ENCODE results near the gene SLC35F1.

The SLC35F1 gene

GRCh38 chr6:118326712-118327111 lies 419.6 kb downstream of the SLC35F1 start:
- no peak for TF ChIP-seq TCF4 (CRISPR knock-in tag; IDR thresholded peaks at IDR 0.05; ENCODE audit: borderline replicate concordance)
- no peak for TF ChIP-seq ESRRG (CRISPR knock-in tag; IDR thresholded peaks at IDR 0.05)
- TF ChIP-seq PPARA (CRISPR knock-in tag; IDR thresholded peaks at IDR 0.05; ENCODE audit: borderline replicate concordance), result no peak
- TF ChIP-seq BACH2 (CRISPR knock-in tag; IDR thresholded peaks at IDR 0.05; ENCODE audit: borderline replicate concordance), result no peak
- no peak for TF ChIP-seq GLIS3 (CRISPR knock-in tag; IDR thresholded peaks at IDR 0.05)
- TF ChIP-seq ZC3H10 (CRISPR knock-in tag; IDR thresholded peaks at IDR 0.05), result no peak
- no peak for TF ChIP-seq ARNTL (CRISPR knock-in tag; IDR thresholded peaks at IDR 0.05; ENCODE audit: borderline replicate concordance, low read depth)
- no peak for TF ChIP-seq CSDC2 (CRISPR knock-in tag; IDR thresholded peaks at IDR 0.05)
- no peak for TF ChIP-seq SNAI2 (CRISPR knock-in tag; IDR thresholded peaks at IDR 0.05)
- TF ChIP-seq ISL1 (CRISPR knock-in tag; IDR thresholded peaks at IDR 0.05), result no peak
- no peak for TF ChIP-seq ZFP3 (CRISPR knock-in tag; IDR thresholded peaks at IDR 0.05)
- TF ChIP-seq CREB5 (CRISPR knock-in tag; IDR thresholded peaks at IDR 0.05; ENCODE audit: low read depth), result no peak
- TF ChIP-seq OSR1 (CRISPR knock-in tag; IDR thresholded peaks at IDR 0.05), result no peak
- no peak for TF ChIP-seq ZNF8 (CRISPR knock-in tag; IDR thresholded peaks at IDR 0.05)
- ATAC-seq, result no peak

GRCh38 chr6:118327237-118327636 lies 420.2 kb downstream of the SLC35F1 start:
- no peak for ATAC-seq
- TF ChIP-seq, protein P1, sequence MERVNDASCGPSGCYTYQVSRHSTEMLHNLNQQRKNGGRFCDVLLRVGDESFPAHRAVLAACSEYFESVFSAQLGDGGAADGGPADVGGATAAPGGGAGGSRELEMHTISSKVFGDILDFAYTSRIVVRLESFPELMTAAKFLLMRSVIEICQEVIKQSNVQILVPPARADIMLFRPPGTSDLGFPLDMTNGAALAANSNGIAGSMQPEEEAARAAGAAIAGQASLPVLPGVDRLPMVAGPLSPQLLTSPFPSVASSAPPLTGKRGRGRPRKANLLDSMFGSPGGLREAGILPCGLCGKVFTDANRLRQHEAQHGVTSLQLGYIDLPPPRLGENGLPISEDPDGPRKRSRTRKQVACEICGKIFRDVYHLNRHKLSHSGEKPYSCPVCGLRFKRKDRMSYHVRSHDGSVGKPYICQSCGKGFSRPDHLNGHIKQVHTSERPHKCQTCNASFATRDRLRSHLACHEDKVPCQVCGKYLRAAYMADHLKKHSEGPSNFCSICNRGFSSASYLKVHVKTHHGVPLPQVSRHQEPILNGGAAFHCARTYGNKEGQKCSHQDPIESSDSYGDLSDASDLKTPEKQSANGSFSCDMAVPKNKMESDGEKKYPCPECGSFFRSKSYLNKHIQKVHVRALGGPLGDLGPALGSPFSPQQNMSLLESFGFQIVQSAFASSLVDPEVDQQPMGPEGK (CRISPR knock-in tag; IDR thresholded peaks at IDR 0.05; ENCODE audit: borderline replicate concordance), result no peak
- TF ChIP-seq, protein P2, sequence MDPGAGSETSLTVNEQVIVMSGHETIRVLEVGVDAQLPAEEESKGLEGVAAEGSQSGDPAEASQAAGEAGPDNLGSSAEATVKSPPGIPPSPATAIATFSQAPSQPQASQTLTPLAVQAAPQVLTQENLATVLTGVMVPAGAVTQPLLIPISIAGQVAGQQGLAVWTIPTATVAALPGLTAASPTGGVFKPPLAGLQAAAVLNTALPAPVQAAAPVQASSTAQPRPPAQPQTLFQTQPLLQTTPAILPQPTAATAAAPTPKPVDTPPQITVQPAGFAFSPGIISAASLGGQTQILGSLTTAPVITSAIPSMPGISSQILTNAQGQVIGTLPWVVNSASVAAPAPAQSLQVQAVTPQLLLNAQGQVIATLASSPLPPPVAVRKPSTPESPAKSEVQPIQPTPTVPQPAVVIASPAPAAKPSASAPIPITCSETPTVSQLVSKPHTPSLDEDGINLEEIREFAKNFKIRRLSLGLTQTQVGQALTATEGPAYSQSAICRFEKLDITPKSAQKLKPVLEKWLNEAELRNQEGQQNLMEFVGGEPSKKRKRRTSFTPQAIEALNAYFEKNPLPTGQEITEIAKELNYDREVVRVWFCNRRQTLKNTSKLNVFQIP (CRISPR knock-in tag; IDR thresholded peaks at IDR 0.05; ENCODE audit: borderline replicate concordance, low read depth), result no peak

DNA sequence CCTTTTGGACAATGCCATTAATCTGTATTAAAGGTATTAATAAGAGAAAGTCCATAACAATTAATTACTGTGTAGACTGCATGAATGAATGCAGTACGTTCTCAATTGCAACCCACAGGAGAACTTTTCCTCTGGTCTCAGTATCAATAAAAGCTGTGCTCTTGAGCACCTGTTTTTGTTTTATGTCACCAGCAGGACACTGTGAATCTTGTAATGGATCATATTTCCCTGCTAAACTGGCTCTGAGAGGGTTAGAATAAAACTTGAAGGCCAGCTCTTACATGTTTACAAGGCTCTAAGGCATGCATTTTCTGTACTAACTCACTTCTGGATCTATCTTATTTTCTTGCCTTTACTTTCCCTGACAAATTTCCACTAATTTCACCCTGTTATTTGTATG lies 426.7 kb downstream of the SLC35F1 start:
- TF ChIP-seq PPARA (CRISPR knock-in tag; IDR thresholded peaks at IDR 0.05; ENCODE audit: borderline replicate concordance), result no peak
- TF ChIP-seq, protein P2 (CRISPR knock-in tag; IDR thresholded peaks at IDR 0.05; ENCODE audit: borderline replicate concordance, low read depth), result no peak
- no peak for TF ChIP-seq TCF4 (CRISPR knock-in tag; IDR thresholded peaks at IDR 0.05; ENCODE audit: borderline replicate concordance)
- no peak for ATAC-seq

DNA sequence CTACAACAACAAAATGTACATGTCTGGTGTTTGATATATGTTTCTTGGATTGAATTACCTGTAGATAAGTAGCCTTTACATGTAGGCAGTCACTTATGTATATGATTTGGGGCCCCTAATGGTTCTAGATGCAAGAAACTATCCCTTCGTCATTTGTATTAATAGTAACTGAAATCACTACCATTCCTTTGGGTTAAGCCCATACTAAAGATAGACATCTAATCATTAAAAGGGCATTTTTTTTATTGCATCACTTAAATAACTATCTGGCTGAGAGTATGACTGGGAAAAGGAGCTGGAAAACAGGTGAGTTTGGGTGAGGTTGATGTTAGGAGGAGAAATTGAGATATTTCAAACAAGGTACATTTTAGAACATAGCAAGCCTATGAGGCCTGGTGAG lies 427.6 kb downstream of the SLC35F1 start:
- ATAC-seq, result no peak
- TF ChIP-seq OSR1 (CRISPR knock-in tag; IDR thresholded peaks at IDR 0.05), result no peak
- no peak for TF ChIP-seq CSDC2 (CRISPR knock-in tag; IDR thresholded peaks at IDR 0.05)
- TF ChIP-seq CSRNP3 (CRISPR knock-in tag; IDR thresholded peaks at IDR 0.05), result no peak
- TF ChIP-seq, protein P2 (CRISPR knock-in tag; IDR thresholded peaks at IDR 0.05; ENCODE audit: borderline replicate concordance, low read depth), result no peak
- no peak for TF ChIP-seq ZC3H10 (CRISPR knock-in tag; IDR thresholded peaks at IDR 0.05)
- TF ChIP-seq ESRRG (CRISPR knock-in tag; IDR thresholded peaks at IDR 0.05), result no peak
- TF ChIP-seq, protein P1 (CRISPR knock-in tag; IDR thresholded peaks at IDR 0.05; ENCODE audit: borderline replicate concordance), result no peak
- TF ChIP-seq TOX (CRISPR knock-in tag; IDR thresholded peaks at IDR 0.05; ENCODE audit: borderline replicate concordance), result no peak
- TF ChIP-seq CREB5 (CRISPR knock-in tag; IDR thresholded peaks at IDR 0.05; ENCODE audit: low read depth), result no peak
- TF ChIP-seq RARB (CRISPR knock-in tag; IDR thresholded peaks at IDR 0.05), result no peak
- TF ChIP-seq PPARA (CRISPR knock-in tag; IDR thresholded peaks at IDR 0.05; ENCODE audit: borderline replicate concordance), result no peak
- no peak for TF ChIP-seq ZNF565 (CRISPR knock-in tag; conservative IDR thresholded peaks at IDR 0.05; ENCODE audit: low read depth)
